Epidermal melanocyte (primary cell): ENCODE data around the gene KLF11.
"Not testable (repeated sequence)": the region's sequence is repeated elsewhere in the genome, so short reads cannot be mapped to it uniquely, and the experiment has no call there.

Experiments
- DNase-seq: peaks from one replicate; pipeline ENCODE4 v3.0.0; 2011; ENCODE audit warnings: low spot score; ENCODE audit not compliant: insufficient read length

Gene KLF11

DNA sequence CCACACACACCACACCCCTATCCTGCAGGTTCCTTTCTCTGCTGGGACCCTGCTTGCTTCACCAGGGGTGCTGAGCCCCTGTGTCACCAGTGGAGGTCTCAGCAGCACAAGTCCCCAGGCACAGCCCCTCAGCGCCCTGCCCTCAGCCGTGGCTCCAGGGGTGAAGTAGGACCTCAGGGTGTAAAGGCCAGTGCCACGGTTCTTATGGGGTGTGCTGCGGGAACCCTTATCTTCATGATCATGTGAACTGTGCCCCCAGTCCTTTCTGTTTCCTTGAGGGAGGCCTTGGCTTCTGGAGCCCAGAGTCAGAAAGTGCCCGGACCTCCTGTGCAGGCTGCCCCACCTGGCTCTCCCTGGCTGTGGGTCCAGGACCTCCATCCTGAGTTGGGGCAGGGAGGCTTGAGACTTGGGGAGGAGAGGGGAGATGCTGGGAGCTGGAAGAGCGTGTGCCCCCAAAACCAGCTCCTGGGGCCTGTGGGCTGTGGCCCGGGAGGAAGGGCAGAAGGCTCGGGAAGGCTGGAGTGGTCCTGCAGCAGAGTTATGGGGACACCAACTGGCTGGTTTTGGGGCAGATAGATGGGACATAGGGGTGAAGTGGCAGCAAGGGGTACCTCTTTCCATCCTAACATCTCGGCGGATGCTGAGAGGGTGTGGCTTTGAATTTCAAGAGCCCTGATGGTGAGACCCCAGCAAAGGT, 20.2 kb upstream of the KLF11 start:
- DNase-seq, result no peak

DNA sequence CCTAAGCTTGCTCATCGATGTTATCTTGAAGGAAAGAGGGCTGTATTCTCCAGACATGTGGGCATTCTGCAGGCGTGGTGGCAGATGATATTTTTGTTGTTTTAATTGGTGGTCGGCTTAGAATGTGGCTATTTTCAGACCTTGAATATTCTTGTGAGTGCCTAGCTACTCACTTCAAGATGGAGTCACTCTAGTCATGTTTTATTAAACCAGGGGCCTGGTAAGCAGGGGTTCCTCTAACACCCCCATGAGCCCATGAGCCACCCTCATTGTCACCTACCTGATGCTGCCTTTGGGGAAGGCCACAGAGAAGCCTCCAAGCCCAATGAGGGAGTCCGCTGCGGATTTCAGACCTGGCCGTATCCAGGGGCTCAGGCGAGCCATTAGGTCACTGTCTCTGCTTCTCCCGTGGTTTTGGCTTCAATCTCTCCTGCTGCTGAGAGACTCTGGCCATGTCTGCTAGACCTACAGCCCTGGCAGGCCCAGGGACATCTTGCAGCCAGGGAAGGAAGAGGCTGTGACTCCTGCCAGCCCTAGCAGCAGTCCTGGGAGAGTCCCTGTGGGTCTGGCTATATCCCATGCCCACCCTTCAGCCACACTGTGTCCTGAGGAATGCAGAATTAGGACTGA, 16.3 kb upstream of the KLF11 start:
- no peak for DNase-seq

DNA sequence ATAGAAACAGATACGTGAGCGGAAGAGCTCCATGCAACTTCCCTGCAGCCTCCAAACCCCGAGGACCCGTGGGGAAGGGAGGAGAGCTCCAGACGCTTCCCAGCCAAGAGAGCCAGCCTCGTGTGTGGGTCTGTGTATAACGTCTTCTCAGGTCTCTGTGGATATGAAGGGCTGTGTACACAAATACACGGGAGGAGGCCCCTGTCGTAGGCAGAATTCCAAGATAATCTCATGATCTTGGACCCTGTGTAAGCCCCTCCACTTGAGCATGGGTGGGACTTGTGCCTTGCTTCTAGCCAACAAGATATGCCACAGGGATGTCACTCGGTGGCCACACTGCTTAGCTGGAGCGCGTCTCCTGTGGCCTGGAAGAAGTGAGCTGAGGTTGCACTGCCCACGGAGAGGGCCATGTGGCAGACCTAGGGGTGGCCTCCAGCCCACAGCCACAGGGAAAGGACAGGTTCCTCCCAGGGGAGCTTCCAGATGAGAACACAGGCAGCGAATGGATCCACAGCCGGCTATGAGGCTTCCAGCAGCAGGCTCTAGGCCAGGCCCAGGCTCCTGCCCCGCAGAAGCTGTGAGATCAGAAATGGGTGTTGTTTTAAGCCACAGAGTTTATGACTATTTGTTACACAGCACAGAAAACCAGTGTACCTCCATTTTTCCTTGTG, 15.6 kb upstream of the KLF11 start:
- DNase-seq, result no peak

- DNase-seq, result no peak
Measured at GRCh38 chr2:10028407-10028987, 14.9 kb upstream of the KLF11 start.

DNA sequence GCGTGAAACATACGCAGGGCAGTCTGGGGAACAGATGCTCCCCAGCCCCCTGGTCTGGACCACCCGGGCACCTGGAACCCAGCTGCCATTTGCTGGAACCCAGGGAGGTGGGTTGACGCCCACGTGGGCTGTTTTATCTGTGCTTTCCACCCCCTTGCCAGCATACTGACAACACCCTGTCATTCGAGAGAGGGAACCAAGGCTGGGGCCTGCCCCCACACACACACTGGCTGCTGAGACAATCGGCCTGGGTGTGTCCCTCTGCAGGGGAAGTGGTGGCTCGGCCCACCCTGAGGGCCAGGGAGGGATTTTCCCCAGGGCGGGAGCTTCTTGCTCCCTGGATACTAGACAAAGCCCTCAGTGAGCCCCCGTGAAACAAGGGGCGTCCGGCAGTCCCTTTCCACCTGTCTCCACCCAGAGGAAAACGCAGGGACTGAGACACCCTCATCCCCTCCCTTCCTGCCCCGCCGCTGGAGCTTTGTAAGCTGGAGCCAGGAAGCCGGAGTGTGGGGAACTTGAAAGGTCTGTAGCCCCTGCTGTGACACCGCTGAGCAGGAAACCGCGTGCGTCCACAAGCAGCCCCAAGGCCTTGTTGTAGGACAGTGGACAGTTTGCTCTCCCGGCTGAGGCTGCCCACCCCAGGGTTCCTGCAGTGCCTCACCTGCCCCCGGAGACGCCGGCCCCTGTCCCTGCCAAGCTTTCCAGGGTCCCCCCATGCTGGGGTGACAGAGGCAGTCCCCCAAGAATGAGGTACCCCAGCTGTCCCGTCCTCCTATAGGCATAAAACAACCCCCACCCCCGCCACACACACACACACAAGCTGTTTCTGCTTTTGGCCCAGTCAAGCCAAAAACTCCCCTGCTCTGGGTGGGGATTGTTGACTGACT, 14.1 kb upstream of the KLF11 start:
- DNase-seq, result no peak

DNA sequence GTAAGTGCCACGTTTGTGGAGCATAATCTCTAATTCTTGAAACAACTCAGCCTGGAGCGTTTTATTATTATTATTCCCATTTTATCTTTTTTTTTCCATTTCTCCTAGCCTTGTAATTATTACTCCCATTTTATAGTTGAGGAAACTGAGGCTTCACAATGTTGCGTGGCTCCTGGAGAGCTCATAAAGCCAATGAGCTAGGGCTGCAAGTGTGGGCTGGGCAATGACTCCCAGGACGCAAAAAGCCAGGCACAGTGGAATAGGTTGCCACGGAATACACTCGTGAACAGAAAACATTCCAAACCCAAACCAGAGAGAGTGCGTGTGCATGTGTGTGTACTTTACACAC, 13.5 kb upstream of the KLF11 start:
- DNase-seq, result no peak

DNA sequence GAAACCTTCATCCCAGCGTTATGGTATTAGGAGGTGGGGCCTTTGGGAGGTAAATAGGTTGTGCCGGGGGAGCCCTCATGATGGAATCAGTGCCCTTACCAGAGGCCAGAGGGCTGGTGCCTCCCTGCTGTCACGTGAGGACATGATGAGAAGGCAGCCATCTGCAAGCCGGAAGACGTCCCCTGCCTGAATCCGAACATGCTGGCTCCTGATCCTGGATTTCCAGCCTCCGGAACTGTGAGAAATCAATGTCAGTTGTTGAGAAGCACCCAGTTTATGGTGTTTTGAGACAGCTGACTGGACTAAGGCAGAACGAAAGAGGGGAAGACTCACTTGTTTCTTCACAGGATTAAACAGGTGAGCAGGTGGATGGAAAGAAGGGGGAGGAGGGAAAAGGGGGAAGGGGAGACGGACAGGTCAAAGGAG, 13.0 kb upstream of the KLF11 start:
- no peak for DNase-seq

- not testable (repeated sequence) for DNase-seq
Measured at GRCh38 chr2:10030798-10031197, 12.6 kb upstream of the KLF11 start.

GRCh38 chr2:10031886-10032745, 11.2 kb upstream of the KLF11 start:
- no peak for DNase-seq

DNA sequence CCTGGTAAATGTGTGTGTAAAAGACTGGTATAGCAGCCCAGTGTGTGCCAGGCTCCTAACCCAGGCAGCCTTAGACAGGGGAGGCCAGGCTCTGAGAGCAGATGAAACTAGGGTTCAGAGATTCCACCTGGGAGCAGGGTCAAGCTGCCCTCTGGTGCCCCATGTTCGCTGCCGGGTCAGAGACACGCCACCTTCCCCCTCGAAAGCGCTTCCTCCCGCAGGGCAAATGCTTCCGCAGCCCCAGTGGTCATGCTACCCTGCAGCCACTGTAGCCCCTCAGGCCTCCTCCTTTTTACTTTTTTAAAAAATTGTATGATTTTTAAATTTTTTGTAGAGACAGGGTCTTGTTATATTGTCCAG, 10.6 kb upstream of the KLF11 start:
- DNase-seq, result no peak

GRCh38 chr2:10033251-10034006, 9.9 kb upstream of the KLF11 start:
- DNase-seq, result no peak

- no peak for DNase-seq
Measured at GRCh38 chr2:10034333-10035052, 8.9 kb upstream of the KLF11 start.

DNA sequence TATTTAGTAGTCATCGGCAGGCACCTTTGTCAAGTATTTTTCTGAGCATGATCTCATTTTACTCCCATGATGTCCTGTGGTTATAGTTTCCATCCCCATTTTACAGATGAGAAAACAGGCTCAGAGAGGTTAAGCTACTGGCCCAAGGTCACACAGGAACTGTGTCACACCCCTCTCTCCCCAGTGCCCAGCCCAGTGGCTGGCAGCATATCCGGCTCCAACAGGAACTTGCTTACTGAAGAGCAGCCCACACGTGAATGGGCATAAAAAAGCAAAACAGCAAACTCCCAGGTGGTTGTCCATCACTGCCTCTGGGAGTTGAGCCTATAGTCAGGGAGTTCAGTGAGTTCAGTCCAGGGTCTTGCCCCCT, 8.3 kb upstream of the KLF11 start:
- DNase-seq, result no peak

DNA sequence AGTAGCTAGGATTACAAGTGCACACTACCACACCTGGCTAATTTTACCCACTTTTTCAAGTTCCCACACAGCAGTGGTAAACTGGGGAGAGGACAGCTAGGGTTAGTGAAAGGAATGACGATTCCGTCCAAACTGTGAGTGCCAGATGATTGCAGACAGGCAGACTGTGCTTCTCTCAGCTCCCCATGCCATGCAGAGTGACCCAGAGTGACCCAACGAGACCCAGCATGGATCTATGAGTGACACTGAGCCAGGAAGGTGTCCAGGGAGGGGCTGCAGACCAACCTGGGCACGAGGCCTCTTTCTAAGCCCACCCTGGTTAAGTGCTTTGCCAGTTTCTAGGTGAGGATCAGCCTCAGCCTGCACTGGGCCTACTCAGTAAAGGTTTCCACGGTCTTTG, 7.7 kb upstream of the KLF11 start:
- DNase-seq, result no peak

GRCh38 chr2:10036095-10036884, 7.1 kb upstream of the KLF11 start:
- DNase-seq, result peak; percentile 58

- DNase-seq, result no peak
Measured at GRCh38 chr2:10038123-10038522, 5.2 kb upstream of the KLF11 start.

DNA sequence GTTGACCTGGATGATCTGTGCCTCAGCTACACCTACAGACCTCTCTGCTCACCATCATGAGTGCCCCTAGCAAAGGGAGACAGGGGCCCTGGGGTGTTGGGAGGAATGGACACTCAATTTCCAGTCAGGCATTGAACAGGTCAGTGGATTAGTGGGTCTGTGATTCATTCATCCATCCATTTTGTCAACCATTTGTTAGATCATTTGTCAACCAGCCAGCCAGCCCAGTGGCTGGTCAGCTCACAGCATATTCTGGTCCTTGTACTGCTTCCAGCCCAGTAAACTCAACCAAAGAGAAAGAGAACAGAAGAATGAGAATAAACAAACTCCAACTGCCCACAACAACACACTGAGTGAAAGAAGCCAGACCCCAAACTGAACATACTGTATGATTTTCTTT, 4.6 kb upstream of the KLF11 start:
- no peak for DNase-seq

DNA sequence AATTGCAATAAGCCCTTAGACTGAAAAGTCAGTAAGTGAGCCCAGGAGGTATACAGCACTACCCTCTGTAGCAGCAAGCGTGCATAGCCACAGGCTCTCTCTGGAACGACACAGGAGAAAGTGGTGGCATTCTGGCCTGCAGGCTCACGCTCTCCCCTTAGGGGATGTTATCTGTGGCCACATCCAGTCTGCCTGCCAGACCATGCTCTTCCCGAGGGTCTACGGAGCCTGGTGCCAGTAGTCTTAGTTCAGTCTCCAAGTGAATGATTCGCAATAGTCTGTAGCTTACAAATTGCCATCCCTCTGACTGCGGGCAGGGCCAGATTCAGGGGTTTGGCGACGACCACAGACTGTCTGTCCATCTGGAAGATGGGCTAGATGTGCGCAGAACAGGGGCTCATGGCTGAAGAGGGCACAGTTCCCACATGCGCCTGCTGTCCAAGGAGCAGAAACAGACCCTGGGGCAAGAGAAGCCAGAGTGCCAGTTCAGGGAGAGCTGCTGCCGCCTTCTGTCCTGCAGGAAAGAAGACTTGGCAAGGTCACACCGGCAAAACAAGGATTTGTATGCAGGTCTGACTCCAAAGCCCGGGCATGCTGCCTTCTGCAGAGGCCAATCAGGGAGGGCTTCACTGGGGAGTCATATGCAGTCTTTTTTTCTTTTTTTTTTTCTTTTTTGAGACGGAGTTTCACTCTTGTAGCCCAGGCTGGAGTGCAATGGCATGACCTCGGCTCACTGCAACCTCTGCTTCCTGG, 3.5 kb upstream of the KLF11 start:
- DNase-seq, result no peak
